ENCODE measurements around the gene LDHB.
"Not testable (repeated sequence)": the region's sequence is repeated elsewhere in the genome, so short reads cannot be mapped to it uniquely, and the experiment has no call there.

Gene LDHB

GRCh38 chr12:21677204-21677603 lies 19.6 kb upstream of the LDHB start:
- H3K4me3 ChIP-seq (ENCODE audit: control insufficient read depth, low read depth, low read length), result no peak overlapping the region
- TF ChIP-seq, protein P1, sequence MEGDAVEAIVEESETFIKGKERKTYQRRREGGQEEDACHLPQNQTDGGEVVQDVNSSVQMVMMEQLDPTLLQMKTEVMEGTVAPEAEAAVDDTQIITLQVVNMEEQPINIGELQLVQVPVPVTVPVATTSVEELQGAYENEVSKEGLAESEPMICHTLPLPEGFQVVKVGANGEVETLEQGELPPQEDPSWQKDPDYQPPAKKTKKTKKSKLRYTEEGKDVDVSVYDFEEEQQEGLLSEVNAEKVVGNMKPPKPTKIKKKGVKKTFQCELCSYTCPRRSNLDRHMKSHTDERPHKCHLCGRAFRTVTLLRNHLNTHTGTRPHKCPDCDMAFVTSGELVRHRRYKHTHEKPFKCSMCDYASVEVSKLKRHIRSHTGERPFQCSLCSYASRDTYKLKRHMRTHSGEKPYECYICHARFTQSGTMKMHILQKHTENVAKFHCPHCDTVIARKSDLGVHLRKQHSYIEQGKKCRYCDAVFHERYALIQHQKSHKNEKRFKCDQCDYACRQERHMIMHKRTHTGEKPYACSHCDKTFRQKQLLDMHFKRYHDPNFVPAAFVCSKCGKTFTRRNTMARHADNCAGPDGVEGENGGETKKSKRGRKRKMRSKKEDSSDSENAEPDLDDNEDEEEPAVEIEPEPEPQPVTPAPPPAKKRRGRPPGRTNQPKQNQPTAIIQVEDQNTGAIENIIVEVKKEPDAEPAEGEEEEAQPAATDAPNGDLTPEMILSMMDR (conservative IDR thresholded peaks at IDR 0.05; ENCODE audit: control insufficient read depth, insufficient read depth, low read depth, low read length), result no peak
- no peak for DNase-seq (ENCODE audit: low read depth)

GRCh38 chr12:21676776-21677175 lies 19.1 kb upstream of the LDHB start:
- H3K4me3 ChIP-seq (ENCODE audit: control insufficient read depth, low read depth, low read length), result no peak overlapping the region
- no peak for DNase-seq (ENCODE audit: low read depth)
- TF ChIP-seq, protein P1 (conservative IDR thresholded peaks at IDR 0.05; ENCODE audit: control insufficient read depth, insufficient read depth, low read depth, low read length), result no peak

DNA sequence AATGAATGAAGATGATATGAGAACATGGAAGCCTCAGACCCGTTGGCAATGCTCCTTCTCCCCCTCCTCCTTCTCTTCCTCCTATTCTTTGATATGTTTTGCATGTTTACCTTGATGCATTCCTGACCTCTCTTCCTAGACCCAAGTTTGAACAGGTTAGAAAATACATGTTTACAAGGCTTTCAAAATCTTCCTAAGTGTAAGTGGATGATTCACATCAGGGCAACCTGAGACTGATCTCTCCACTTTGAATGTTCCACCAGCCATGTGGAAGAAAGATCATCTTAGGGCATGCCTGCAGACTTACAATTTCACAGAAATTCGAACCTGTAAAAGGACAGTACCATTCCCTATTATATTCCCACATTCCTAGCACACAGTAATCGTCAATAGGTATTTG lies 18.0 kb upstream of the LDHB start:
- no peak for DNase-seq (ENCODE audit: low read depth)
- no peak overlapping the region for H3K4me3 ChIP-seq (ENCODE audit: control insufficient read depth, low read depth, low read length)
- TF ChIP-seq, protein P1 (conservative IDR thresholded peaks at IDR 0.05; ENCODE audit: control insufficient read depth, insufficient read depth, low read depth, low read length), result no peak

DNA sequence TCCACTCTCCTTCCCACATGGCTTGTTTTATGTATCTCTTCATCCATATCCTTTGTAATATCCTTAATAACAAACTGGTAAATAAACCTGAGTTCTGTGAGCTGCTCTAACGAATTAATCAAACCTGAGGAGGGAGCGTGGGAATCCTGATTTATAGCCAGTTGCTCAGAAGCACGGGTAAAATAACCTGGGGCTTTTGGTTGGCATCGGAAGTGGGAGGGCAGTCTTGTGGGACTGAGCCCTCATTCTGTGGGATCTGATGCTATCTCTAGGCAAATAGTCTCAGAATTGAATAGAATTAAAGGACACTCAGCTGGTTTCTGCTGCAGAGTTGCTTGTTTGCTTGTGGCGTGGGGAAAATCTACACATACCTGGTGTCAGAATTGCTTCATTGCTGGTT lies 17.5 kb upstream of the LDHB start:
- TF ChIP-seq, protein P1 (conservative IDR thresholded peaks at IDR 0.05; ENCODE audit: control insufficient read depth, insufficient read depth, low read depth, low read length), result no peak
- no peak overlapping the region for H3K4me3 ChIP-seq (ENCODE audit: control insufficient read depth, low read depth, low read length)
- DNase-seq (ENCODE audit: low read depth), result no peak

DNA sequence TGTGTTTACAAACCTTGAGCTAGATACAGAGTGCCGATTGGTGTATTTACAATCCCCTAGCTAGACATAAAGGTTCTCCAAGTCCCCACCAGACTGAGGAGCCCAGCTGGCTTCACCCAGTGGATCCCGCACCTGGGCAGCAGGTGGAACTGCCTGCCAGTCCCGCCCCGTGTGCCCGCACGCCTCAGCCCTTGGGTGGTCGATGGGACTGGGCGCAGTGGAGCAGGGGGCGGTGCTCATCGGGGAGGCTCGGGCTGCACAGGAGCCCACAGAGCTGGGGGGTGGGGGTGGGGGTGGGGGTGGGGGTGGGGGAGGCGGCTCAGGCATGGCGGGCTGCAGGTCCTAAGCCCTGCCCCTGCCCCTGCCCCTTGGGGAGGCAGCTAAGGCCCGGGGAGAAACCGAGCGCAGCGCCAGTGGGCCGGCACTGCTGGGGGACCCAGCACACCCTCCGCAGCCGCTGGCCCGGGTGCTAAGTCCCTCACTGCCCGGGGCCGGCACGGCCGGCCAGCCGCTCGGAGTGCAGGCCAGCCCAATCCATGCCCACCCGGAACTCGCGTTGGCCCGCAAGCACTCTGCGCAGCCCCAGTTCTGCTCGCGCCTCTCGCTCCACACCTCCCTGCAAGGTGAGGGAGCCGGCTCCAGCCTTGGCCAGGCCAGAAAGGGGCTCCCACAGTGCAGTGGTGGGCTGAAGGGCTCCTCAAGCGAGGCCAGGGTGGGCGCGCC lies 16.3 kb upstream of the LDHB start:
- not testable (repeated sequence) for H3K4me3 ChIP-seq (ENCODE audit: control insufficient read depth, low read depth, low read length)

DNA sequence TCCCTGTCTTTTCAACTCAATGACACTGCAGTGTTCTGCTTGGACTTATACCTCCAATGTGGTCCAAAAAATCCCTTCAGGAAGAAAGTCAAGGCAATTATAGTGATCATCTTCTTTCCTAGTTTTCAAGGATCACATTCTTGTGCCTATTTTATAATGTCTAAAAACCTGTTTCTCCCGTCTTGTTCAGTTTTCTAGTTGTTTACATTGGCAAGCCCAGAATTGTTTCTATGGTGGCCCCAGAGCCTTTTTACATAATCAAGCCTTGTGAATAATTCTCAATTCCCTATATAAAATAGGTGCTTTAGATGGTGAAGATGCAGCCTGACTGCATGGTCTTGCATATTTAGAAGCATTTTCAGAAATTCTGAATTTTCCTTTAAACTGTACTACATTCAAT lies 14.5 kb upstream of the LDHB start:
- DNase-seq (ENCODE audit: low read depth), result no peak
- TF ChIP-seq, protein P1 (conservative IDR thresholded peaks at IDR 0.05; ENCODE audit: control insufficient read depth, insufficient read depth, low read depth, low read length), result no peak
- H3K4me3 ChIP-seq (ENCODE audit: control insufficient read depth, low read depth, low read length), result no peak overlapping the region

More for the DNA sequence above, 16.3 kb upstream of the LDHB start:
- not testable (repeated sequence) for DNase-seq (ENCODE audit: low read depth)

- TF ChIP-seq, protein P1 (conservative IDR thresholded peaks at IDR 0.05; ENCODE audit: control insufficient read depth, insufficient read depth, low read depth, low read length), result no peak
- DNase-seq (ENCODE audit: low read depth), result no peak
- no peak overlapping the region for H3K4me3 ChIP-seq (ENCODE audit: control insufficient read depth, low read depth, low read length)
These were observed 9.1 kb upstream of the LDHB start for GRCh38 chr12:21666722-21667121.
